Type B pancreatic cell (in vitro differentiated cells): Measurements from ENCODE around the gene MLLT1. TPM values are rescaled to one million over a fixed set of nuclear protein-coding genes. Genes with fewer than 3 reads are reported as not detected.
"Not testable (repeated sequence)": the region's sequence is repeated elsewhere in the genome, so short reads cannot be mapped to it uniquely, and the experiment has no call there.

Experiments used
- DNase-seq: peaks from one replicate; pipeline ENCODE4 v3.0.0; 2021; ENCODE audit warnings: mixed read lengths; ENCODE audit not compliant: unreplicated experiment; ENCODE audit errors: extremely low spot score
- H3K27ac Mint-ChIP-seq: 2 replicates; pipeline ENCODE4 v1.8.0; 2021; ENCODE audit warnings: mild to moderate bottlenecking, mixed read lengths
- H3K27me3 Mint-ChIP-seq: 2 replicates; pipeline ENCODE4 v1.8.0; 2021; ENCODE audit warnings: mixed read lengths
- H3K36me3 Mint-ChIP-seq: 2 replicates; pipeline ENCODE4 v1.8.0; 2021; ENCODE audit warnings: mixed read lengths
- H3K4me1 Mint-ChIP-seq: one replicate; pipeline ENCODE4 v1.8.0; 2021; ENCODE audit warnings: mixed read lengths; ENCODE audit not compliant: unreplicated experiment
- H3K4me3 Mint-ChIP-seq: 2 replicates; pipeline ENCODE4 v1.8.0; 2021; ENCODE audit warnings: mild to moderate bottlenecking, mixed read lengths
- H3K9me3 Mint-ChIP-seq: 2 replicates; pipeline ENCODE4 v1.8.0; 2021; ENCODE audit warnings: mixed read lengths
- CTCF ChIP-seq: fragments of 200-600 bp; sonication (generic); conservative IDR thresholded peaks from 2 replicates; pipeline ENCODE4 v1.5.0; 2021; ENCODE audit warnings: antibody characterized with exemption, mild to moderate bottlenecking
- total RNA-seq: library from RNA; stranded (reverse); gene quantifications from 2 replicates; pipeline ENCODE4 v1.2.1, GENCODE V29; 2021; ENCODE audit warnings: low replicate concordance

MLLT1 gene
- total RNA-seq, 1 donor from 2014 or later = 106 TPM

- Mint-ChIP-seq H3K27me3 (no peaks in the 10 kb centered on the region), H3K9me3 (peaks cover 15% of the 10 kb centered on the region), H3K36me3 (no peaks in the 10 kb centered on the region), H3K27ac (no peak overlapping the region), H3K4me3 (no peak overlapping the region), H3K4me1 (no peaks in the 10 kb centered on the region)
- TF ChIP-seq CTCF = no peak
- DNase-seq = no peak
Measured at GRCh38 chr19:6297202-6297601, 17.4 kb upstream of the MLLT1 start.

GRCh38 chr19:6292006-6292405 lies 12.2 kb upstream of the MLLT1 start:
- Mint-ChIP-seq H3K4me1 (no peaks in the 10 kb centered on the region), H3K36me3 (no peaks in the 10 kb centered on the region), H3K27ac (no peak overlapping the region), H3K4me3 (no peak overlapping the region), H3K27me3 (no peaks in the 10 kb centered on the region), H3K9me3 (peaks cover 22% of the 10 kb centered on the region)
- no peak for DNase-seq
- no peak for TF ChIP-seq CTCF

GRCh38 chr19:6288737-6289136 lies 9.0 kb upstream of the MLLT1 start:
- H3K4me3 Mint-ChIP-seq = no peak overlapping the region
- no peaks in the 10 kb centered on the region for H3K27me3 Mint-ChIP-seq
- H3K36me3 Mint-ChIP-seq = no peaks in the 10 kb centered on the region
- H3K9me3 Mint-ChIP-seq = peaks cover 7% of the 10 kb centered on the region
- no peak for TF ChIP-seq CTCF
- no peak for DNase-seq
- H3K4me1 Mint-ChIP-seq = no peaks in the 10 kb centered on the region
- H3K27ac Mint-ChIP-seq = no peak overlapping the region

- DNase-seq = no peak
- Mint-ChIP-seq H3K9me3 (peaks cover 7% of the 10 kb centered on the region), H3K27me3 (no peaks in the 10 kb centered on the region), H3K4me1 (no peaks in the 10 kb centered on the region), H3K36me3 (no peaks in the 10 kb centered on the region), H3K27ac (no peak overlapping the region), H3K4me3 (no peak overlapping the region)
- TF ChIP-seq CTCF = no peak
Measured at GRCh38 chr19:6287269-6287885, 7.6 kb upstream of the MLLT1 start.

- peaks cover 7% of the 10 kb centered on the region for H3K9me3 Mint-ChIP-seq
- no peak for DNase-seq
- no peaks in the 10 kb centered on the region for H3K4me1 Mint-ChIP-seq
- no peaks in the 10 kb centered on the region for H3K36me3 Mint-ChIP-seq
- H3K27ac Mint-ChIP-seq = no peak overlapping the region
- H3K27me3 Mint-ChIP-seq = no peaks in the 10 kb centered on the region
- no peak for TF ChIP-seq CTCF
- H3K4me3 Mint-ChIP-seq = no peak overlapping the region
Measured at GRCh38 chr19:6286676-6287075, 6.9 kb upstream of the MLLT1 start.

- not testable (repeated sequence) for H3K36me3 Mint-ChIP-seq, H3K27me3 Mint-ChIP-seq, H3K9me3 Mint-ChIP-seq, DNase-seq, H3K27ac Mint-ChIP-seq, H3K4me3 Mint-ChIP-seq
- peaks cover 17% of the 10 kb centered on the region for H3K4me1 Mint-ChIP-seq
Measured at GRCh38 chr19:6282393-6282792, 2.6 kb upstream of the MLLT1 start.
